OCI-LY7 (cell line): ENCODE data around the gene FHOD3.

ENCODE experiments used
- EZH2phosphoT487 ChIP-seq: fragments of 200-600 bp; sonication (generic); IDR thresholded peaks from 2 replicates; pipeline ENCODE4 v1.6.1; 2018; ENCODE audit warnings: low read depth, borderline replicate concordance, mild to moderate bottlenecking, mixed run types, antibody characterized with exemption, low read length, moderate library complexity, mixed read lengths
- TF ChIP-seq, protein P1 (sequence below): fragments of 200-600 bp; sonication (generic); conservative IDR thresholded peaks from 2 replicates; pipeline ENCODE4 v1.5.1; 2014; ENCODE audit warnings: mild to moderate bottlenecking, antibody characterized with exemption, low read length, moderate library complexity, mixed read lengths

DNA sequence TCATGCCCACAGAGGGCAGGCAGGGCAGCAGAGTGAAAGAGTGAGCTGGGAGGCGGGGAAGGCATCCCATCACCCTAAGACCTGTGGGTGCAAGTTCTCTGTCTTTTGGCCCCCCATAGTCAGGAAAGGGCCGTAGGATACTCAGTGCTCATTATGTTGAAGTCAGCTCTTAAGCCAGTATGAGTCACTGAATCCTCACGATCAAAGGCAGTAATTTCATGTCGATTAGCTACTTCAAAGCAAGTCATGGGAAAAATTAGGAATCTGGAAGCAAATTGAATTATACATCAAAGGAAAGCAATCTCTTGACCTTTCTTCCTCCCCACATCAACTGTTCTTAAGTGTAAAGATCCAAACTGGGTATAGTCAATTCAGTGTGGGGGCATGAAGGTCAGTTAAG is 178.9 kb downstream of the FHOD3 start:
- TF ChIP-seq, protein P1, sequence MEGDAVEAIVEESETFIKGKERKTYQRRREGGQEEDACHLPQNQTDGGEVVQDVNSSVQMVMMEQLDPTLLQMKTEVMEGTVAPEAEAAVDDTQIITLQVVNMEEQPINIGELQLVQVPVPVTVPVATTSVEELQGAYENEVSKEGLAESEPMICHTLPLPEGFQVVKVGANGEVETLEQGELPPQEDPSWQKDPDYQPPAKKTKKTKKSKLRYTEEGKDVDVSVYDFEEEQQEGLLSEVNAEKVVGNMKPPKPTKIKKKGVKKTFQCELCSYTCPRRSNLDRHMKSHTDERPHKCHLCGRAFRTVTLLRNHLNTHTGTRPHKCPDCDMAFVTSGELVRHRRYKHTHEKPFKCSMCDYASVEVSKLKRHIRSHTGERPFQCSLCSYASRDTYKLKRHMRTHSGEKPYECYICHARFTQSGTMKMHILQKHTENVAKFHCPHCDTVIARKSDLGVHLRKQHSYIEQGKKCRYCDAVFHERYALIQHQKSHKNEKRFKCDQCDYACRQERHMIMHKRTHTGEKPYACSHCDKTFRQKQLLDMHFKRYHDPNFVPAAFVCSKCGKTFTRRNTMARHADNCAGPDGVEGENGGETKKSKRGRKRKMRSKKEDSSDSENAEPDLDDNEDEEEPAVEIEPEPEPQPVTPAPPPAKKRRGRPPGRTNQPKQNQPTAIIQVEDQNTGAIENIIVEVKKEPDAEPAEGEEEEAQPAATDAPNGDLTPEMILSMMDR, result no peak
- no peak for TF ChIP-seq EZH2phosphoT487
